Measurements from ENCODE around the gene CALHM2.
"Not testable (repeated sequence)": the region's sequence is repeated elsewhere in the genome, so short reads cannot be mapped to it uniquely, and the experiment has no call there.

The CALHM2 gene

GRCh38 chr10:103451831-103452505 is at the start of gene CALHM2:
TSS of gene CALHM2 (minus strand) at chr10:103452370. CDS start at chr10:103449941, 2,429 bp downstream.
- peak; percentile 84 for DNase-seq

- no peak for DNase-seq
These were observed 49.0 kb upstream of the CALHM2 start for GRCh38 chr10:103501186-103501585.

GRCh38 chr10:103500481-103500880 is 48.3 kb upstream of the CALHM2 start:
- no peak for DNase-seq

- DNase-seq, result no peak
These were observed 47.7 kb upstream of the CALHM2 start for GRCh38 chr10:103499881-103500280.

- no peak for DNase-seq
These were observed 46.9 kb upstream of the CALHM2 start for GRCh38 chr10:103498936-103499638.

GRCh38 chr10:103497161-103497915 is 45.2 kb upstream of the CALHM2 start:
- no peak for DNase-seq

GRCh38 chr10:103495321-103495720 is 43.2 kb upstream of the CALHM2 start:
- no peak for DNase-seq

- peak; percentile 70 for DNase-seq
These were observed 42.0 kb upstream of the CALHM2 start for GRCh38 chr10:103493916-103494877.

GRCh38 chr10:103493362-103493915 is 41.3 kb upstream of the CALHM2 start, which contains the start of gene NEURL1:
TSS of gene NEURL1 (plus strand) at chr10:103493705. CDS start at chr10:103494388, 683 bp downstream.
- DNase-seq, result peak; percentile 68

GRCh38 chr10:103492655-103493261 is 40.6 kb upstream of the CALHM2 start:
- DNase-seq, result no peak

GRCh38 chr10:103491729-103492364 is 39.7 kb upstream of the CALHM2 start:
- DNase-seq, result no peak

GRCh38 chr10:103490986-103491314 is 38.8 kb upstream of the CALHM2 start:
- DNase-seq, result no peak

GRCh38 chr10:103487410-103487708 is 35.2 kb upstream of the CALHM2 start:
- no peak for DNase-seq

GRCh38 chr10:103486635-103487409 is 34.7 kb upstream of the CALHM2 start:
- not testable (repeated sequence) for DNase-seq

GRCh38 chr10:103481974-103482531 is 29.9 kb upstream of the CALHM2 start:
- no peak for DNase-seq

GRCh38 chr10:103480521-103480920 is 28.4 kb upstream of the CALHM2 start:
- DNase-seq, result no peak

GRCh38 chr10:103479135-103479534 is 27.0 kb upstream of the CALHM2 start, which contains the start of gene CALHM3:
TSS of gene CALHM3 (minus strand) at chr10:103479240. CDS start at chr10:103479032, 208 bp downstream.
- DNase-seq, result no peak

- no peak for DNase-seq
These were observed 26.5 kb upstream of the CALHM2 start for GRCh38 chr10:103478671-103479070.

- no peak for DNase-seq
These were observed 24.0 kb upstream of the CALHM2 start for GRCh38 chr10:103476046-103476768.

Measured in activated CD8-positive, alpha-beta memory T cell treated with anti-CD3 and anti-CD28 coated beads for 24 hours (primary cell).